GM19043 (cell line): ENCODE data around the gene STXBP2.

Source experiments
- ATAC-seq: cut with Tn5 transposase; IDR thresholded peaks from one replicate; pipeline ENCODE4 v1.9.1; 2021; ENCODE audit warnings: low read depth; ENCODE audit not compliant: unreplicated experiment

Gene STXBP2

GRCh38 chr19:7612282-7613274, 24.3 kb upstream of the STXBP2 start:
- ATAC-seq = no peak

GRCh38 chr19:7614859-7615741, 21.8 kb upstream of the STXBP2 start:
- no peak for ATAC-seq

GRCh38 chr19:7617172-7617571, 19.7 kb upstream of the STXBP2 start:
- no peak for ATAC-seq

- no peak for ATAC-seq
These were observed 19.2 kb upstream of the STXBP2 start for GRCh38 chr19:7617735-7618134.

- ATAC-seq = no peak
These were observed 18.6 kb upstream of the STXBP2 start for GRCh38 chr19:7618348-7618747.

GRCh38 chr19:7618771-7619510, 18.0 kb upstream of the STXBP2 start:
- ATAC-seq = no peak

- ATAC-seq = no peak
These were observed 17.1 kb upstream of the STXBP2 start for GRCh38 chr19:7619671-7620441.

- no peak for ATAC-seq
These were observed 16.2 kb upstream of the STXBP2 start for GRCh38 chr19:7620442-7621412.

GRCh38 chr19:7622933-7623685, 13.8 kb upstream of the STXBP2 start:
- ATAC-seq = no peak

GRCh38 chr19:7623725-7624603, 12.9 kb upstream of the STXBP2 start:
- no peak for ATAC-seq

GRCh38 chr19:7624810-7625209, 12.1 kb upstream of the STXBP2 start:
- no peak for ATAC-seq

GRCh38 chr19:7625763-7626372, 11.0 kb upstream of the STXBP2 start:
- ATAC-seq = no peak

GRCh38 chr19:7627166-7627565, 9.7 kb upstream of the STXBP2 start:
- ATAC-seq = no peak

GRCh38 chr19:7628589-7629311, 8.2 kb upstream of the STXBP2 start:
- no peak for ATAC-seq

- peak; percentile 89 for ATAC-seq
These were observed 7.4 kb upstream of the STXBP2 start, which contains the start of the genes PET100 and XAB2 for GRCh38 chr19:7629347-7630054. PET100 (plus strand) TSS chr19:7629793; CDS start chr19:7629834, 41 bp downstream. XAB2 (minus strand) TSS chr19:7629545; CDS start chr19:7629527, 18 bp downstream.
